HG03039 (cell line): ENCODE data around the gene OR4P4.

Experiments used
- ATAC-seq: cut with Tn5 transposase; IDR thresholded peaks from one replicate; pipeline ENCODE4 v1.9.1; 2021; ENCODE audit warnings: mild to moderate bottlenecking, moderate library complexity; ENCODE audit not compliant: unreplicated experiment

OR4P4 gene

GRCh38 chr11:55634813-55635212 lies at the start of gene OR4P4:
TSS of gene OR4P4 (plus strand) at chr11:55635113.
- no peak for ATAC-seq

GRCh38 chr11:55607545-55607944 lies 27.4 kb upstream of the OR4P4 start, which contains the start of gene OR4C11:
TSS of gene OR4C11 (minus strand) at chr11:55607645. CDS start at chr11:55604373, 3,272 bp downstream.
- no peak for ATAC-seq

- ATAC-seq, result no peak
Observed at GRCh38 chr11:55624531-55624930, 10.4 kb upstream of the OR4P4 start.

- ATAC-seq, result no peak
Observed at GRCh38 chr11:55648027-55648426, 13.1 kb downstream of the OR4P4 start, which contains the start of gene OR4S2. TSS of gene OR4S2 (plus strand) at chr11:55648327. CDS start at chr11:55650904, 2,577 bp downstream.

- no peak for ATAC-seq
Observed at GRCh38 chr11:55652560-55652959, 17.6 kb downstream of the OR4P4 start.

- no peak for ATAC-seq
Observed at GRCh38 chr11:55655096-55655495, 20.2 kb downstream of the OR4P4 start.

- ATAC-seq, result peak; percentile 97
Observed at GRCh38 chr11:55658031-55658573, 23.2 kb downstream of the OR4P4 start.

- ATAC-seq, result peak; percentile 29
Observed at GRCh38 chr11:55658608-55659007, 23.7 kb downstream of the OR4P4 start.

GRCh38 chr11:55661901-55662300 lies 27.0 kb downstream of the OR4P4 start, which contains the start of gene OR4C6:
TSS of gene OR4C6 (plus strand) at chr11:55662201. CDS start at chr11:55665167, 2,966 bp downstream.
- no peak for ATAC-seq

- no peak for ATAC-seq
Observed at GRCh38 chr11:55669376-55669775, 34.5 kb downstream of the OR4P4 start.

GRCh38 chr11:55673860-55674259 lies 38.9 kb downstream of the OR4P4 start:
- no peak for ATAC-seq
